ENCODE results near the gene ZMIZ1.

GRCh38 chr10:79050896-79051555 lies 17.7 kb upstream of the ZMIZ1 start:
- TF ChIP-seq CTCF (conservative IDR thresholded peaks at IDR 0.05 in 1 of 2, IDR thresholded peaks at IDR 0.05 in 1 of 2; ENCODE audit: low read depth in 1 of 2, low read length in 2 of 2) (no peak), EZH2 (IDR thresholded peaks at IDR 0.05; ENCODE audit: low read length, missing control alignments) (no peak)

All from fibroblast of lung (primary cell).